Stimulated activated CD8-positive, alpha-beta memory T cell treated with anti-CD3 and anti-CD28 coated beads, Interleukin-7, amount 100 ng/mL, for 24 hours (primary cell): ENCODE measurements around the gene FGF21.
A peak's percentile ranks its signal among the peaks of the same experiment; 100 is the strongest.
"Not testable (repeated sequence)": the region's sequence is repeated elsewhere in the genome, so short reads cannot be mapped to it uniquely, and the experiment has no call there.

ENCODE experiments used
- DNase-seq: peaks from one replicate; pipeline ENCODE4 v3.0.0-alpha.2; 2020; ENCODE audit warnings: low read depth

The FGF21 gene, protein sequence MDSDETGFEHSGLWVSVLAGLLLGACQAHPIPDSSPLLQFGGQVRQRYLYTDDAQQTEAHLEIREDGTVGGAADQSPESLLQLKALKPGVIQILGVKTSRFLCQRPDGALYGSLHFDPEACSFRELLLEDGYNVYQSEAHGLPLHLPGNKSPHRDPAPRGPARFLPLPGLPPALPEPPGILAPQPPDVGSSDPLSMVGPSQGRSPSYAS

DNA sequence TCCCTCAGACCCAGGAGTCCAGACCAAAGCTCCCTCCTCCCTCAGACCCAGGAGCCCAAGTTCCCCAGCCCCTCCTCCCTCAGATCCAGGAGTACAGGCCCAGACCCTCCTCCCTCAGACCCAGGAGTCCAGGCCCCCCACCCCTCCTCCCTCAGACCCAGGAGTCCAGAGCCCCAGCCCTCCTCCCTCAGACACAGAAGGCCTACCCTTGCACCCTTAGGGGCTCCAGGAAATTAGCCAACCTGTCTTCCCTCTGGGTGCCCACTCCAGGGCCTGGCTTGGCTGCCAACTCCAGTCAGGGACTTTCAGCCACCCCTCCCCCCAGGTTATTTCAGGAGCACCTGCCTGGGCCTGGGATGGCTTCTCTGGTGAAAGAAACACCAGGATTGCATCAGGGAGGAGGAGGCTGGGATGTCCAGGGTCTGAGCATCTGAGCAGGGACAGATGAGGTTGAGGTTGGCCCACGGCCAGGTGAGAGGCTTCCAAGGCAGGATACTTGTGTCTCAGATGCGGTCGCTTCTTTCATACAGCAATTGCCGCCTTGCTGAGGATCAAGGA lies at the start of gene FGF21:
TSS of gene FGF21 (plus strand) at position 441 of the 558 bp plus-strand sequence. CDS start 713 bp downstream, outside the sequence.
- DNase-seq: no peak

DNA sequence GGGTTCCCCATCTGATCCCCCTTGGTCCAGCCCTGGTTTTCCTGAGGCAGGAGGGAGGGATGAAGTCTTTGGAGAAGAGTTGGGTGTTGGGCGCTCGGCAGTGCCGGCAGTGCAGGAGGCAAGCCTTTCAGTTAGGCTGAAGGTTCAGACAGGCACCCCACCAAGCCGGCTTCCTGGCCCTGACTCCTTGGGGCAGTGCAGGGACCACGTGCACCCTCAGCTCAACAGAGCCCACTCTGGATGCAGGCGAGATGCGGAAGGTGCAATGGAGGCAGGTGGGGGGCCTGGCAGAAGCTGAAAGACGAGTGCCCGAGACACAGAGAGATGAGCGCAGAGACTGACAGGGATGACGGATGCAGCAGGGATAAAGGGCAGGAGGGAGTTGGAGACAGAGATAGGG lies 46.9 kb upstream of the FGF21 start:
- DNase-seq: no peak

DNA sequence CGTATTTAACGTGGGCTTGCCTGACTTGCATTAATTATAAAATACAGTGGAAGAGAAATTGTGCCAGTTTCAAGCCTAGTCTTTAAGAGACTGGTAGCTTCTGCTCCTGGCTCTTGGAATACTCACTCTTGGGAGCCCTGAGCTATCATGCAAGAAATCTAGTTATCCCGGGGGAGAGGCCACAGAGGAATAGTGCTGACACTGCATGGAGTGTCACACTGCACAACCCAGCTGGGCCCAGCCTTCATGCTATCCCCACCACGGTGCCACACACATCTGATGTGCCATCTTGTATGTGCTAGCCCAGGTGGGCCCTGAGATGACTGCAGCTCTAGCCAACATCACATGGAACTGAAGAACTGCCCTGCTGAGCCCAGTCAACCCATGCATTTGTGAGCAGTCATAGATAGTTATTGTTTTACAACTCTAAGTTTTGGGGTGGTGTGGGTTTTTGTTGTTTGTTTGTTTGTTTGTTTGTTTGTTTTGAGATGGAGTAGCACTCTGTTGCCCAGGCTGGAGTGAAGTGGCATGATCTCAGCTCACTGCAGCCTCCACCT lies 44.1 kb upstream of the FGF21 start:
- DNase-seq: no peak

DNA sequence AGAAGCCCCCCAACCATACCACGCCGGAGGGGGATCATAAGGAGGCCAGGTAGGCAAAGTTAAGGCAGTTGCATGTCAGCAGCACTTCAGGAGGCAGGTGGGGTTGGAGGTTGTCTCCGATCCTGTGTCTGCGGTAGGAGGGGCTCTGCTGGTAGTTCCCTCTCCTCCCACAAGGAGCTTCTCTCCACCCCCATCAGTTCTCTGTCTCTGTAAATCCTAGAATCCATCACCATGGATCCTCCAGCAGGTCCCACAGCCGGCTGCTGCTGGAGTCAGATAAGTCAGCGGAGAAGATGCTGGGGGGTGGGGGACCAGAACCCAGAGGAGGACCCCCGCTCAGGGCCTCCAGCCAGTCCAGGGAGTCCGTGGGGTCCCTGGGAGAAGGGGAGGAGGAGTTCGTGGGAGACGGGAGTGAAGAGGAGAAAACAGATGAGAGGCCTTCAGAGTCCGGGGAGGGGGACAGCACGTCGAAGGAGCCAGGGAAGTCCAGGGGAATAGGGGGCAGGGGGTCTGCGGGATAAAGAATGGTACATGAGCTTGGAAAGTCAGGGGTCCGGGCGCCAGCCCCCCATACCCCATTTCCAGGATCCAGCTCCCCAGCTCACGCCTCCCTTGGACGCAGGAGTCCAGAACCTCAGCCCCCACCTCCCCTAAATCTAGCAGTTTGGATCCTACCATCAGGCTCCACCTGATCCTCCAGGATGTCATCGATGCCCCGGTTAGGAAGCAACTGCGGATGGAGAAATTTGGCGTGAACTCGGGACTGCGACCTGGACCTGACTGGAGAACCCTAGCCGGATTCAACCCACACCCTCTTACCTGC lies 42.1 kb upstream of the FGF21 start:
- DNase-seq: no peak

DNA sequence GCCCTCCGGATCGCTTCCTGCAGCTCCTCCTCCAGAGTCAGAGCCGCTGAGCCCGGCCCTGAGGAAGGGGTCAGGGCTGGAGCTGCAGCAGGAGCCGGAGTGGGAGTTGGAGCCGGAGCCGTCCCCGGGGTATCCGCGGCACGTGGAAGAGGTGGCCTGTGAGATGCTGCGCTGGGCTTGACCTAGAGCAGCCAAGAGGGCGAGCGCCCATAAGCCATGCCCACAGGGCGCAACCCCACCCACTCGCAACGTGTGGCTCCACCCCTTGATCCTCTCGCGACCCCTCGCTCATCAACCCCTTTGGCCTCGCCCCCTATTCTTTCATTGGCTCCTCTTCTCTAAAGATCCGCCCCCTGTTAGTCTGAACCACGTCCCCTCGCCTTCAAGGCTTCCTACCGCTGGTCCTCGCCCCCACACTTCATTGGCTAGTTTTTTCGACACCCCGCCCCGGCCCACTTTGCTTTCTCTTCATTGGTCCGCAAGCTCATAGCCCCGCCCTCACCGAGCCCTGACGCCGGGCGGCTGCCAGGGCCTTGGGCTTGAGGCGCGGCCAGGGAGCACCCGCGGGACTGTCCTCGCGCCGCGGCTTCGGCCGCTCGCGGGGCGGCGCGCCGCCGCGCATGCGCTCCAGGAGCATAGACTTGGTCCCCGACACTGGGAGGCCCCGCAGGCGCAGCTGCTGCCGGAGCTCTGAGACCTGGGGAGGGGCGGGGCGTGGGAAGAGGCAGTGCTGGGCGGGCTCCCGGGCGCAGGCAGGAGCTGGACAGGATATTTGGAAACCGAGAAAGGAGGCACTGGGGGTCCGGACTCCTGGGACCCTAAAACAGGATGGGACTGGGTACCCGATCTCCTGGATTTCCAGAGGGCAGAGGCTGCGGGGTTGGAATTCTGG lies 41.2 kb upstream of the FGF21 start:
- DNase-seq: peak; percentile 94

DNA sequence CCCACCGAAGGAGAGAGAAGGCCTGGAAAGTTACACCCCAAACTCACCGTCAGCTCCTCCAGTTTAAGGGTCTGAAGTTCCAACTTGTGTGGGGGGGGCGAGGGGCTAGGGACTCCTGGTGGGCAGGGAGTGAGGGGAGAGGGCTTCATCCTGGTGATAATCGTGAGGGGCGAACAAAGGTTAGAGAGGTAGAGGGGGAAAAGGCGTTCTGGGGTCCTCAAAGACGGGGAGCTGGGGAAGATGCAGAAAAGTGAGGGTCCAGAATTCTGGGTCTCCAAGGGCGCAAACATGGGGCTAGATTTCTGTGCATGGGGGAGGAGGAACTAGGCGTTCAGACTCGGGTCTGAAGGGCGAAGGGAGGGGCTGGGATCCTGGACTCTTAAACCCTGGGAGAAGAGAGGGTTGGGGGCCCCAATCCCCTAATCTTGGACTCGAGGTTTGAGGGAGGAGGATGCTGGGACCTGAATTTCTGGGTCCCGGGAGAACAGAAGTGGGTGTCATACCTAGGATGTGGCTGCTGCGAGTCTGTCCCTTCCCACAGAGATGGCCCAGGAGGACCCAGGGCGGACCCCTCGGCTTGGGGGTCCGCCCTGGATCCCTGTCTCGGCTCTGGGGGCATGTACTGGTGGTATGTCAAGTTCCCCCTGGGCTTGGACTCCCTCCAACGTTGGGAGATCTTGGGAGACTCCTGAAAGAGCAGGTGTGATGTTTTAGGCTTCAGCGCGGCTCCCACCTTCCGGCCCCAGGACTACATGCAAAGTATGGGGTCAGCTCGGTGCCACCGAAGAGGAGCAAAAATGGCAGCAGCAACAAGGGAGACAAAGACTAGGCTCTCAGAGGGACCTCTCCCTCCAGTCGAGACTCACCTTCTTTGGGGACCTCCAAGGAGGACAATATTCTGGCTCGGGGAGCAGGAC lies 40.3 kb upstream of the FGF21 start:
- DNase-seq: no peak

DNA sequence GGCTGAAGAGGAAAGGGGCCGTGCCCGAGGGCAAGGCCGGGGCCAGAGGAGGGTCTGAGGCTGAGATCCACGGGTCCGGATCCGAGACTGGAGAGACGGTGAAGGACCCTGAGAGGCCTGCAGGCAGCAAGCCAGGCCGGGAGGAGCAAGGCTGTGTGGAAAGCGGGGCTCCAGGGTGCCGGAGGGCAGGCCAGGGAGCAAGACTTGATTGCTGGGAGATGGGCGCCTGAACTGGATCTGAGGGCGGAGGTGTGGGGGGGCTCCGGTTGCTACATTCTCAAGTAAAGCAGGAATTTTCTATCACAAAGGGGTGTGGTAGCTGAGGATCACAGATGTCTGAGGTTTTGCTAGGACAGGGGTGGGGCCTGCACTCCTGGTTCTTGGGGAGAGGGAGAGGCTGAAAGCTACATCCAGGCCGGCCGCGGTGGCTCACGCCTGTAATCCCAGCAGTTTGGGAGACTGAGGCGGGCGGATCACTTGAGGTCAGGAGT lies 39.6 kb upstream of the FGF21 start:
- no peak for DNase-seq

DNA sequence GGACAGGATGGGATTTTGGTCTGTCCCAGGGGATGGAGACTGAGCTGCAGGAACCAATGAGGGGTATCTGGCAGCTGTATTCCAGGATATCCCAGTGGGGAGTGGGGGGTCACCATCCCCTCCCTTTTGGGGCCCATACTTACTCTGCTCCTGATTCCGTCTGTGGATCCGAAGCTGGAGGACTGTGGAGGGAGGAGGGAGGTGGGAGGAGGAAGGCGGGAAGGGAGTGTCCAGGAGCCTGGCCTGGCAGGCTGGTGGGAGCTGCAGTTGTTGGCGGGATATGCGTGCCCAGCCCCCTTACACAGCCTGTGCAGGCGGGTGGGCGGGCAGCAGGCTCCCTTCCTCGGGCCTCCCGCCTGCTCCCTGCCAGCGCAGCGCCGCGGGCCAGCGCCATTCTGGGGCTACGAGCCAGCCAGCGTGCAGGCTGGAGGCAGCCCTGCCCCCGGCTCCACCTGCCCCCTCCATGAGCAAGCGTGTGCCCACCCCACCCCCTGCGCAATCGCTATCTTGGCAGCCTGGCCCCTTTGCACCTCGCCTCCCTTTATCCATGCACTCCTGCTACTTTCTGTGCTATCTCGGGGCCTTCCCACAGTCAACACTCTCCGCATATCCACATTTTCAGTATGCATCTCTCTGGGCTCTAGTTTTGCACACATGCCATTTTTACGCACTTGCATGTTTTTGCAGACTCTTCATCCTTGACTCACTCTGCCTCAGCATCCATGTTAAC lies 38.6 kb upstream of the FGF21 start:
- DNase-seq: no peak

DNA sequence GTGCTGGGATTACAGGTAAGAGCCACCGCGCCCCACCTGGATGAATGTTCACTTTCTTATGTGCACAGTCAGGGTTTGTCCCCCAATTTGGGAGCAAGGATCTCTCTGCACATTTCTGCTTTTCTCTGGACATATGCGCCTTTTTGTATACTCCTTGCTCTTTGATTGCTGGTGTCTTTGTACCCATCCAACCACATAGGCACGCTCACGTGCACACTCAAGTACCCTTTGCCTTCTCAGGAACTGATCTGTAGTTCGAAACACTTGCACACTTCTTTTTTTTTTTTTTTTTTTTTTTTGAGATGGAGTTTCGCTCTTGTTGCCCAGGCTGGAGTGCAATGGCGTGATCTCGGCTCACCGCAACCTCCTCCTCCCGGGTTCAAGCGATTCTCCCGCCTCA lies 37.2 kb upstream of the FGF21 start:
- not testable (repeated sequence) for DNase-seq

DNA sequence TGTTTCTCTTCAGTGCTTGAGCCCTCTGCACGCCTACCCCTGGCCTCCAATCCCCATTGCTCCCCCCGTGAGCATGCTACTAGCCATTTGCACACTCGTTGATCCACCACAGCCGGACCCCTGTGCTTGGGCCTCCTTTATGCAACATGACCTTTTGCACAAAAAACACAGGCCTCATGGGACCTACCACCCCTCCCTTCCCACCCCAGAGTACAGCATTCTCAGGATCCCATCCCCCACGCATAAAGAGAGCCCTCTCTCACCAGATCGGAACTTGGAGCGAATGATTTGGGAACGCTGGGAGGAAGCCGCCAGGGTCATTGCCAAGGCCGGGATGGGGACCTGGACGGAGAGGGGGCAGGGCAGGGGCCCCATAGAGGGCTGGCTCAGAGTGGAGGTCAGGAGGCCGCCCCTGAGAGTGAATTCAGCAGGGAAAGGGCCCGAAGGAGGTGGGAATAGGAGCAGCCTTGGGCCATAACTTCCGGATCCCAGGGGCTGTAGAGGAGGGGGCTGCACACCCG lies 36.6 kb upstream of the FGF21 start:
- DNase-seq: no peak

DNA sequence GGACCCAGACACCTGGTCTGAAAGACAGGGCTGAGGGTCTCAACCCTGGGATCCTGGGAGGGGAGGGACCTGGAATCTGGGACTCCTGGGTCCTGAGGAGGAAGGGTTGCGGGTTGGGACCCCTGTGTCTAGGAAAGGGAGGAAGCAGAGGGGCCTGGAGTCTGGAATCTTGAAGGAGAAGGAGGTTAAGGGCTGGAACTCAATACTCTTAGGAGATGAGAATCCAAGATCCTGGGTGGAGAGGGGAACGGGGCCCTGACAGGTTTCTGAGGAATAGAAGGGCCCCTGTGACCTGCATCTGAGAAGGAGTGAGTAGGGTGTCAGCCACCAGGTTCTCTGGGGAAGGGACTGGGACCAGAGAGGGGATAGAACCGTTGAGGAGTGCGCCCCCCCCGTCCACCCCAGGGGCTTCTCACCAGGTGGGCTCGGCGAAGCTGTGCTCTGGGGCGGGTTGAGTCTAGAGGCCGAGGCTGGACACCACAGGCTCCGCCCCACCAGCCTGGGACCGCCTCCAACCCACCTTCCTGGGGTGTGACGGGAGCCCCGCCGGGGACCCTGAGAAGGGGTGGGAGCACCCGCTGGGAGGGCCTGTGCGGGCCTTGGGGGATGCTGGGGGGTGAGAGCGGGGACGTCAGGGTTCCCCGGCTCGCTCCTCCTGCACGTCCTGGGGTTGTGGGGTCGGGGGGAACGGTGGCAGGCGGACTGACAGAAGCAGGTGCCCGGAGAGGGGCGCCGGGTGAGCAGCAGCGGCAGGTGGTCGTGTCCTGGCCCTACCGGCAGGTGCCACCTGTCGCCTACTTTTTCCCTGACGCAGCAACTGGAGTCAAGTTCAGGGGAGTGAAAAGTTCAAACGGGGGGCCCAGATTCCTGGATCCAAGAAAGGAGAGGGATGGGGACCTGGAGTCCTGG lies 35.8 kb upstream of the FGF21 start, which contains the start of gene MAMSTR:
TSS of gene MAMSTR (minus strand) at position 463 of the 909 bp plus-strand sequence. CDS start 694 bp downstream, outside the sequence.
- no peak for DNase-seq

DNA sequence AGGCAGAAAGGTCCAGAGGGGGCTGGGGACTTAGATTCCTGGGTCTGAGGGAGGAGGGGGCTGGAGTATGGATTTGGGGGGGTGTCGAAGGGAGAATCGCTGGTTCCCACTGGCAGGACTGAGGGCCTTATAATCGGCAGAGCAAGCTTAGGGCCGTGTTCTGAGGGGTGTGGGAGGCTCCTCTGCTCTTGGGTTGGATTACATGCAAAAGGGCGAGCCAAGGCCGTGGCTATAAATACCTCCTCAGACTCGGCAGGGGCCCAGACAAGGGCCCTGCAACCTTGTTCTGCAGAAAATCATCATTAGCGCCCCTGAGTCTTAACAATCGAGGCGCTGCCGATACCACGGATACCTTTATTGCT lies 35.1 kb upstream of the FGF21 start:
- DNase-seq: no peak

DNA sequence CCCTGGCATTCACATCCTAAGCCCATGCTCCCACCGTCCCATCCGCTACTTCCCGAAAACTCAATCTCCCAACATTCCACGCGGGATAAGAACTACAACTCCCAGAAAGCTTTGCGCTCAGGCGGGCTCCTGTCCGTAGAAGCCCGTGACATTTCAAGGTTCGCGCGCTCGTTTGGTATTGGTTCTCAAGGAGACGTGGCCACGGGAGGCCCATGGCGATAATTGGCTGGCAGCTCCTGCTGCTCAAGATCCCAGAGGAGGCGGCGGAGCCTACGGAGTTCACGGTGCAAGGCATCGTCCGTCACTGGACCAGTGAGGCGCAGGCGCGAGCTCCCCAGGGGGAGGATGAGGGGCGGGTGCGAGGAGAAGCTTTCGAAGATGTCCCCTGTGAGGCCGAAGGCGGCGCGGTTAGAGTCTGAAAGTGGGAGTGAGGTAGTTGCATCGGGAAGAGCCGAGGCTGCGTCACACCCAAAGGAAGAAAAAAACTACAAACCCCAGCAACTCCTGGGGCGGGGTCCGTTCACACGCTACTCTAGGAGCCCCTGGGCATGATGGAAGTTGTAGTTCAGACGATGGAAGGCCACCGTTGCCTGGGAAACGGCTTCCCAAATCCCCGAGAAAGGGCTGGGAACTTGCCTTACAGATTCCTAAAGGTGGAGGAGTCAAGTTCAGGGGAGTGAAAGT lies 34.6 kb upstream of the FGF21 start:
- peak; percentile 86 for DNase-seq

DNA sequence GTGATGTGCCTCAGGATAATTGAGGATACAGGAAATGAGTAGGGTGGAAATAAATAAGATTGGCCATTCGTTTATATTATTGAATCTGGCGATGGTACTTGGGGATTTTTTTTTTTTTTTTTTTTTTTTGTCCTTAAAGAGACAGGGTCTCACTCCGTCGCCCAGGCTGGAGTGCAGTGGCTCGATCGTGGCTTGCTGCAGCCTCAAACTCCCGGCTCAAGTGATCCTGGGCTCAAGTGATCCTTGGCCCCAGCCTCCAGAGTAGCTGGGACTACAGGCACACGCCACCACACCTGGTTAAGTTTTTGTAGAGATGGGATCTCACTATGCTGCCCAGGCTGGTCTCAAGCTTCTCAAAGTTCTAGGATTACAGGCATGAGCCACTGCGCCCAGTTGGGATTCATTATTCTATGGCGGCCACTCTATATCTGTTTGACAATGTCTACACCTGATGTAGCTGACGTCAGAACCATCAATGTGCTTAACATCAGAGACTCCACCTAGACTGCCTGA lies 33.1 kb upstream of the FGF21 start:
- DNase-seq: no peak

DNA sequence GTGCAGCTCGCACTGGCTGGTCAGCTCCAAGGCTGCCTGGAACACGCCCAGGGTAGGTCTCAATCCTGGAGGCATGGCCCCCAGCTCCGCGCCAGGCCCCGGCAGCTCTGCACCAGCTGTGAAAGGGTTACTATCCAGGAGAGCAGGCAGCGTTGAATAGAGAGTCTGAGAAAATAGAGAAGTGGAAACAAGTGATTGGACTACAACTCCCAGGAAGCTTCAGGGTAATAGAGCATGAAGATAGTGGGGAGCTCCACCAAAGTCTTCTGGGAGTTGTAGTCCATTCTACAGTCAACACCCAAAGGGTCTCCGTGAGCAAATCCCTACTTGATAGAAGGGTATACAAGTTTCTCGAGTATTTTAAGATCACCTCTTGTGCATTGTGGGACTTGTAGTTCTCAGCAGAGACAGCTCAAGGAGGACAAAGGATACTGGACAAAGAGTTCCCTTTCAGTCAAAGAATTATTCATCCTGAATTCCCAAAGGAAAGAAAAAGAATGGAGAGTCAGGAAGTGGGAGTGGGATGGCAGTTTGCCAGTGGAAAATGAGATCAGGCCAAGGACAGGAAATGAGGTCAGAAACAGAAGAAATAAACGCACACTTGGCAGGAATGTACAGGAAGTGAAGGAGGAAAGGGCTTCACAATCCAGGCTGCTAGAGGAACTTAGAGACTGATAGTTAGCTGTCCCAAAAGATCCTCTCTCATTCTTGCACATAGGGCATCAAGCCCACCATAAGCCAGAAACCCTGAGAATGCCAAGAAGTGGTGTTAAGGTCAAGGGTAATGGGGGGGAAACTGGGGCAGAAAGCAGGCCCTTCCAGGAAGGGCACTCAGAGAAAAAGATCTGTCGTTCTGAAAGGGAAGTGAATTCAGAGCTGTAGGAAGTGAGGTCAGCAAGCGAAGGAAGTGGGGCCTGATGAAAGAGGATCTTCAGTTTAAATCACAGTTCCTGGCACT lies 30.2 kb upstream of the FGF21 start:
- no peak for DNase-seq

DNA sequence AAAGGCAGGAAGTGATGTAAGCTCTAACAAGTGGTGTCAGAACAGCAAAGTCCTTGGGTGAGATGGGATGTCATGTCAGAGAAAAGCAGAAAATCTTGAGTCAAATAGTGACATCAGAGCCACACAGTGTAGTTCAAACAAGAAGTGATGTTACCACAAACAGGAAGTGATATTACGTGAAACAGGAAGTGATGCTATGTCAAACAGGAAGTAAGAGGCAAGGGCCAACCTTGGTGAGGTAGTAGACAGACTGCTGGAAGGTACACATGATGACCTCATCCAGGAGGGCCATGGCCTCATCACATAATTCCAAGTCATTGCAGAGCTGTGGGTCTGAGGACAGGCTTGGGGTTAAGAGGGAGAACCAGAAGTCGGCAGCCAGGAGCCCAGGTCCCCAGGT lies 28.8 kb upstream of the FGF21 start:
- no peak for DNase-seq
